Heart left ventricle (tissue), 16 donors: ENCODE results near the gene DDX21. TPM values are rescaled to one million over a fixed set of nuclear protein-coding genes. Genes with fewer than 3 reads are reported as not detected.
"Not testable (repeated sequence)": the region's sequence is repeated elsewhere in the genome, so short reads cannot be mapped to it uniquely, and the experiment has no call there.

Source experiments
- ATAC-seq, 4 donors: fragments of 200-7000 bp; cut with Tn5 transposase; one replicate each; pipeline ENCODE4 v1.9.1; 2020 to 2022; ENCODE audit warnings: moderate library complexity in 4 of 4, mild to moderate bottlenecking in 3 of 4, moderate number of reproducible peaks in 1 of 4
- DNase-seq, 5 donors: peaks; one replicate each; pipeline ENCODE4 v3.0.0-alpha.2; 2020
- H3K27ac ChIP-seq, 12 donors: fragments of 200-600 bp; sonication (generic) in 4 of 12; one replicate each; pipeline versions ENCODE4 v1.5.0 to v1.8.0; 2016 to 2022; ENCODE audit warnings: mild to moderate bottlenecking in 2 of 12
- H3K27me3 ChIP-seq, 9 donors: fragments of 200-600 bp; sonication (generic) in 2 of 9; one replicate each; pipeline versions ENCODE4 v1.5.1 to v1.8.0; 2016 to 2022; ENCODE audit warnings: mild to moderate bottlenecking in 3 of 9
- H3K36me3 ChIP-seq, 9 donors: fragments of 200-600 bp; sonication (generic) in 2 of 9; one replicate each; pipeline versions ENCODE4 v1.5.0 to v1.8.0; 2018 to 2022; ENCODE audit warnings: mild to moderate bottlenecking in 2 of 9
- H3K4me1 ChIP-seq, 12 donors: fragments of 200-600 bp; sonication (generic) in 4 of 12; one replicate each; pipeline versions ENCODE4 v1.5.0 to v1.8.0; 2016 to 2022; ENCODE audit warnings: mild to moderate bottlenecking in 3 of 12
- H3K4me3 ChIP-seq, 12 donors: fragments of 200-600 bp; sonication (generic) in 4 of 12; one replicate each; pipeline versions ENCODE4 v1.5.0 to v1.8.0; 2017 to 2022; ENCODE audit warnings: mild to moderate bottlenecking in 9 of 12, moderate library complexity in 4 of 12
- H3K9me3 ChIP-seq, 12 donors: fragments of 200-600 bp; sonication (generic) in 4 of 12; one replicate each; pipeline versions ENCODE4 v1.5.0 to v1.8.0; 2016 to 2022; ENCODE audit warnings: mild to moderate bottlenecking in 1 of 12
- POLR2A ChIP-seq, 2 donors: fragments of 450-650 bp; IDR thresholded peaks; one replicate each; pipeline ENCODE4 v1.6.1; 2017; ENCODE audit warnings: antibody characterized with exemption in 2 of 2, mild to moderate bottlenecking in 2 of 2, moderate library complexity in 2 of 2
- WGBS, 4 donors: extraction: QIAGEN DNeasy Blood & Tissue Kit in 2 of 4; methylation state at CpG; one replicate each; pipeline versions ENCODE4 v1.1.5 to v1.1.7; 2013 to 2018; 5-methylcytosine and 5-hydroxymethylcytosine counted together
- intact Hi-C, 10 donors: fragments of 100-400 bp; cut with DNase I; formaldehyde crosslinking; loops; one replicate each; pipeline versions ENCODE4 v1.11.1 to v1.14.2; 2022
- polyA plus RNA-seq, 2 donors: library from polyadenylated mRNA; stranded (reverse); fragments of 200-250 nt; gene quantifications; one replicate each; pipeline ENCODE4 v1.2.3, GENCODE V29; 2013
- total RNA-seq, 9 donors: library from RNA; depleted of rRNA in 2 of 9; stranded (reverse); fragments of >200 nt in 2 of 9; fragmentation: NEBNext Ultra II Directional in 3 of 9; extraction: Animal tissue kit (Norgen Biotek cat#: 25700) in 3 of 9; gene quantifications; one replicate each; pipeline versions ENCODE4 v1.1.0 to v1.2.4, GENCODE V29; 2016 to 2023
- TF ChIP-seq, protein P1 (sequence below), 12 donors: fragments of 200-600 bp; sonication (generic) in 4 of 12; IDR thresholded peaks; one replicate each; pipeline versions ENCODE4 v1.5.0 to v1.8.0; 2018 to 2022; ENCODE audit warnings: antibody characterized with exemption in 12 of 12, mild to moderate bottlenecking in 5 of 12
- donor health status: ischemic (EF 13 %, LVEDD 7.1; RV severe dilation, severe dysfunction).
- donor health status: healthy with polysubstance abuse.
- donor health status: DM: no; HTN: yes; CAD: no.
- donor health status: DM: no; HTN: no; CAD: no.
- donor health status: ischemic (EF 25% LVEDD 6.9; RV normal size, moderate dysfunction).
- donor health status: ischemic (EF 25% LVEDD 5.7; RV mildly dilated, moderate dysfunction).
- donor health status: healthy.
- donor health status: DM: yes; HTN: yes; CAD: no.
- donor health status: ischemic (EF 35%, LVEDD 5.7; RV mildly dilated, moderate dysfunction).
- donor health status: nonischemic (EF 11% LVEDD 7.7; RV severe dilation, severe dysfunction).
- donor health status: DM: yes; HTN: yes; CAD: no.
- donor health status: PGD.
- donor health status: ischemic (EF 29% LVEDD 5.4; RV normal size, mild dysfunction).
- donor health status: nonischemic (EF 23%, LVEDD 6.1; RV moderate dilation, normal function).

Gene DDX21
- total and polyA plus RNA-seq, 11 donors: 8.0 to 40.2 (median 26.2) TPM

DNA sequence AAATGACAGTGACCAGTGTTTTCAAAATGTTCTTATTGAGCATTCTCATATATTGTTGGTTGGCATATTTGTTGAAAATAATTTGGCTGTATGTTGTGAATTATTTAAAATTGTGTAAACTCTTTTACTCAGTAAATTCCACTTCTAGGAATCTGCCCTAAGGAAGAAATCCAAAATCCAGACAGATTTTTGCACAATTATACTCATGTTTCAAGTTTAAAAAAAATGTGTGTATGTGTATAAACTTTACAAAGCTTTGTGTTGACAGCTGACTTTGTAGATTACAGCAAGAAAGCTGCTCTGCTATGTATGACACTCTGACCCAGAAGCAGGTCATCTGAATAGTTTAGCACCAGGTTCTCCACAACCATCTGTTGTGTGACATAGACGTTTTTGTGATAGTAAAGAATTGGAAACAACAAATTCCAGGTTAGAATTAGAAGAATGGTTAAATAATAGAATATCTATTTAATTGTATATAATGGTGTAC, 54.2 kb downstream of the DDX21 start:
- ATAC-seq: no peak
- peaks cover 0 to 3% (median 0%) of the 10 kb centered on the region in 12 donors for H3K4me1 ChIP-seq
- no peak overlapping the region for H3K27ac ChIP-seq
- no peak for TF ChIP-seq POLR2A (IDR thresholded peaks at IDR 0.05)
- TF ChIP-seq, protein P1, sequence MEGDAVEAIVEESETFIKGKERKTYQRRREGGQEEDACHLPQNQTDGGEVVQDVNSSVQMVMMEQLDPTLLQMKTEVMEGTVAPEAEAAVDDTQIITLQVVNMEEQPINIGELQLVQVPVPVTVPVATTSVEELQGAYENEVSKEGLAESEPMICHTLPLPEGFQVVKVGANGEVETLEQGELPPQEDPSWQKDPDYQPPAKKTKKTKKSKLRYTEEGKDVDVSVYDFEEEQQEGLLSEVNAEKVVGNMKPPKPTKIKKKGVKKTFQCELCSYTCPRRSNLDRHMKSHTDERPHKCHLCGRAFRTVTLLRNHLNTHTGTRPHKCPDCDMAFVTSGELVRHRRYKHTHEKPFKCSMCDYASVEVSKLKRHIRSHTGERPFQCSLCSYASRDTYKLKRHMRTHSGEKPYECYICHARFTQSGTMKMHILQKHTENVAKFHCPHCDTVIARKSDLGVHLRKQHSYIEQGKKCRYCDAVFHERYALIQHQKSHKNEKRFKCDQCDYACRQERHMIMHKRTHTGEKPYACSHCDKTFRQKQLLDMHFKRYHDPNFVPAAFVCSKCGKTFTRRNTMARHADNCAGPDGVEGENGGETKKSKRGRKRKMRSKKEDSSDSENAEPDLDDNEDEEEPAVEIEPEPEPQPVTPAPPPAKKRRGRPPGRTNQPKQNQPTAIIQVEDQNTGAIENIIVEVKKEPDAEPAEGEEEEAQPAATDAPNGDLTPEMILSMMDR (IDR thresholded peaks at IDR 0.05): no peak
- no peak for DNase-seq
- no peaks in the 10 kb centered on the region for H3K27me3 ChIP-seq
- intact Hi-C loops: loop anchor here in 3 of 10 donors (5.0 kb wide), 3 partner anchors 37 to 87 kb away; no protein-coding TSS in a partner anchor
- no peak overlapping the region for H3K4me3 ChIP-seq
- WGBS, 4 donors: 32 to 46% (median 37%) methylated on average over 1 of the region's 1 CpG
- no peaks in the 10 kb centered on the region for H3K9me3 ChIP-seq
- H3K36me3 ChIP-seq: peaks cover 0 to 99% (median 85%) of the 10 kb centered on the region in 9 donors

DNA sequence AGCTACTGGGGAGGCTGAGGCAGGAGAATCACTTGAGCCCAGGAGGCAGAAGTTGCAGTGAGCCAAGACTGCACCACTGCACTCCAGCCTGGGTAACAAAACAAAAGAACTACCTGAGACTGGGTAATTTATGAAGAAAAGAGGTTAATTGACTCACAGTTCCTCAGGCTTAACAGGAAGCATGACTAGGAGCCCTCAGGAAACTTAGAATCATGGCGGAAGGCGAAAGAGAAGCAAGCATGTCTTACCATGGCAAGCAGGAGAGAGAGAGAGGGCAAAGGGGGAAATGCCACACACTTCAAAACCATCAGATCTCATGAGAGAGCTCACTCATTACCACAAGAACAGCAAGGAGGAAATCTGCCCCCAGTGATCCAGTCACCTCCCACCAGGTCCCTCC, 56.8 kb downstream of the DDX21 start:
- 96 to 98% (median 96%) methylated on average over 2 of the region's 2 CpGs for WGBS, 4 donors
- ATAC-seq, H3K27me3 ChIP-seq, DNase-seq, H3K4me1 ChIP-seq, H3K27ac ChIP-seq, H3K4me3 ChIP-seq, H3K9me3 ChIP-seq: not testable (repeated sequence)
- peaks cover 0 to 99% (median 79%) of the 10 kb centered on the region in 9 donors for H3K36me3 ChIP-seq
- intact Hi-C loops: loop anchor here in 3 of 10 donors (5.0 kb wide), 3 partner anchors 35 to 85 kb away; no protein-coding TSS in a partner anchor

DNA sequence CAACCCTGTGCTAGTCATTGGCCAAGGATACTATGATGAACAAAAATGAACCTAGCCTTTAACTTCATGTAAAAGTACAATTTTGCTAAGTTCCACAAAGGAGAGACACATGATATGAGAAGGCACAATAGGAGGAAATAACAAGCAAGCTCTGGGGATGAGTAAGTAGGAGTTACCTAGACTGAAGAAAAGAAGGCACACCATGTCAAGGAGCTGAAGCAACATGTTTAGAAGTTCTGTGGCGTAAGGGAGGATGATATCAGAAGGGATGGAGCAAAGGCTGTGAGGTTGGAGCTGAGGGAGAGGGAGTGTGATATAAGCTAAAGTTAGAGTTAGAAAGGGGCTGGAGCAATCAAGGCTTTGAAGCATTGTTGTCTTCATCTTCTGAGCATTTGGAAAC, 58.2 kb downstream of the DDX21 start:
- ATAC-seq (no peak), DNase-seq (no peak)
- intact Hi-C loops: loop anchor here in 3 of 10 donors (5.0 kb wide), 3 partner anchors 33 to 83 kb away; no protein-coding TSS in a partner anchor
- H3K36me3 ChIP-seq: peaks cover 0 to 99% (median 74%) of the 10 kb centered on the region in 9 donors
- TF ChIP-seq, protein P1 (IDR thresholded peaks at IDR 0.05): no peak
- no peak for TF ChIP-seq POLR2A (IDR thresholded peaks at IDR 0.05)
- H3K9me3 ChIP-seq: no peaks in the 10 kb centered on the region
- H3K4me1 ChIP-seq: peaks cover 0 to 3% (median 0%) of the 10 kb centered on the region in 12 donors
- H3K27me3 ChIP-seq: no peaks in the 10 kb centered on the region
- H3K4me3 ChIP-seq: no peak overlapping the region
- H3K27ac ChIP-seq: no peak overlapping the region
- 92 to 100% (median 97%) methylated on average over 1 of the region's 1 CpG for WGBS, 4 donors

DNA sequence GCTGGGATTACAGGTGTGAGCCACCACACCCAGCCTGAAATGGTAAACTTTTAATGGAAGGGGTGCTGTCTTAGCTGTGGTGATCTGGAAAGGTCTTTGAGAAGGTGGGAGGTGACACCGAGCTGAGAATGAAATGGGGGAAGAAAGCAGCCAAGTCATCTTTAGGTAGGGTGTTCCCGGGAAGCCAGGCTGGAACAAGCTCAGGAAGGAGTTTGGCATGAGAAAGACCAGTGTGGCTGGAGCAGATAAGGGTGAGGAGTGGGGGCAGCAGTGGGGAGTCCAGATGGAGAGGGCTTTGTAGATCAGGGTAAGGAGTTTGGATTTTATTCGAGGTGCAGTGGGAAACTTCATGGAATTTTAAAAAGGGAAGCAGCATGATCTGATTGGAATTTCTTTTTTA, 62.6 kb downstream of the DDX21 start:
- H3K36me3 ChIP-seq: peaks cover 0 to 62% (median 42%) of the 10 kb centered on the region in 9 donors
- peaks cover 0 to 3% (median 0%) of the 10 kb centered on the region in 12 donors for H3K4me1 ChIP-seq
- intact Hi-C loops: no loop called here
- DNase-seq (no peak), ATAC-seq (no peak)
- H3K4me3 ChIP-seq: no peak overlapping the region
- no peak overlapping the region for H3K27ac ChIP-seq
- H3K9me3 ChIP-seq: no peaks in the 10 kb centered on the region
- no peaks in the 10 kb centered on the region for H3K27me3 ChIP-seq
- no peak for TF ChIP-seq POLR2A (IDR thresholded peaks at IDR 0.05)
- TF ChIP-seq, protein P1 (IDR thresholded peaks at IDR 0.05): no peak
- WGBS, 4 donors: 60 to 78% (median 70%) methylated on average over 3 of the region's 3 CpGs

DNA sequence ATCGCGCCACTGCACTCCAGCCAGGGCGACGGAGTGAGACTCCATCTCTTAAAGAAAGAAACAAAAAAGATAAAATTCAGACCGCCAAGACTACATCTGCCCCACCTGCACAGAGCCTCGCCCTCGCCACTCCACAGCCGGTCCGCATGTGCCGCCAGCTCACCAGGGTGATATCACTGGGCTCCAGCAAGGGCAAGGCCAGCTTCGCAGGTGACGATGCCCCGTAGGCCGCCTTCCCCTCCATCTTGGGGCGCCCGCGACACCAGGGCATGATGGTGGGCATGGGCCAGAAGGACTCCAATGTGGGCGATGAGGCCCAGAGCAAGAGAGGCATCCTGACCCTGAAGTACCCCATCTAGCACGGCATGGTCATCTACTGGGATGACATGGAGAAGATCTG, 66.6 kb downstream of the DDX21 start:
- TF ChIP-seq, protein P1 (IDR thresholded peaks at IDR 0.05): no peak
- TF ChIP-seq POLR2A (IDR thresholded peaks at IDR 0.05): no peak
- H3K4me1 ChIP-seq: no peaks in the 10 kb centered on the region
- no peaks in the 10 kb centered on the region for H3K9me3 ChIP-seq
- no peak for ATAC-seq
- no peak overlapping the region for H3K27ac ChIP-seq
- H3K27me3 ChIP-seq: no peaks in the 10 kb centered on the region
- no peak overlapping the region for H3K4me3 ChIP-seq
- intact Hi-C loops: no loop called here
- WGBS, 4 donors: 97 to 98% (median 98%) methylated on average over 18 to 19 of the region's 19 CpGs
- peaks cover 0 to 22% (median 6%) of the 10 kb centered on the region in 9 donors for H3K36me3 ChIP-seq
- DNase-seq: no peak
